GM18858 (cell line): ENCODE results near the gene MORN4.
"Not testable (repeated sequence)": the region's sequence is repeated elsewhere in the genome, so short reads cannot be mapped to it uniquely, and the experiment has no call there.

Experiments used
- ATAC-seq: cut with Tn5 transposase; IDR thresholded peaks from one replicate; pipeline ENCODE4 v1.9.1; 2021; ENCODE audit not compliant: unreplicated experiment

Gene MORN4

DNA sequence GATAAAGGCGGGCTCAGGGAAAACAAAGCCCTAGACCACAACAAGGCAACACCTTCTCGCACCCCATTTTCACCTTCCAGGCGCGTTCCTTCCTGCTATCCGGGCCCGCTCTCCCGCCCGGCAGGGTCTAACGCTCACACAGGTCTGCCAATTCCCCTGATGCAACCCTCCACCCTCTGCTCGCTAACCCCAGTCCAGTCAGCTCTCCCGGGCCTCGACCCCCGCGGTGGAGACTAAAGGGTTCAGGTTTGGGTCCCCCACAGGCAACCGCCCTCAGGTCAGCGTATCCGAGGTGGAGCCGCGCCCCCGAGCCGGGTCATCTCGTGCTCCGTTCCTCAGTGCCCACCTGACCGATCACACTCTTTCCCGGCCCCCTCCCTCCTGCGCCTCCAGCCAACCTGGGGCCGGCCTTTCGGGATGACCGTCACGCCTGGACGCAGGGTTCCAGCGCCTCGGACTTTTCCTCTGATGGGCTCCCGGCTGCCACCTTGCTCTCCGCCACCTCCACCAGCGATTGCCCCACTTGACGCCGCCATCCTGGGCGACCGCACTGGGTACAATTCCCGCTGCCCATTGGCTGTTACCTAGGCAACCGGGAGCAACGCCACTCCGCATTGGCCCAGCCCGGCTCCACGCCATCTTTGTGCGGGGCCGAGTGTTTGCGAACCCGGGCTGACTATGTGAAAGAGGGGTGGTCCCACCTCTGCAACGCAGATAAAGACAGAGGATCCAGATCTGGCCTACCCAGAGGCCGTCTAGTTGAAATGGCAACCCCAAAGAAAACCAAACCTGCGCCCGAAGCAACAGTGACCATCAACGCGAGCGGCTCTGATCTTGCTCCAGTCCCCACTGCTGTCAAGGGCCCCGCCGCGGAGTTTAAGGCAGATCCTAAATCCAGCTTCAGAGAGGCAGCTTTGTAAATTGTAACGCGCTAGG lies at the start of gene MORN4:
MORN4 (minus strand) TSS at position 552 of the 936 bp plus-strand sequence. CDS start 13,847 bp downstream, outside the sequence.
- ATAC-seq, result peak; percentile 94

DNA sequence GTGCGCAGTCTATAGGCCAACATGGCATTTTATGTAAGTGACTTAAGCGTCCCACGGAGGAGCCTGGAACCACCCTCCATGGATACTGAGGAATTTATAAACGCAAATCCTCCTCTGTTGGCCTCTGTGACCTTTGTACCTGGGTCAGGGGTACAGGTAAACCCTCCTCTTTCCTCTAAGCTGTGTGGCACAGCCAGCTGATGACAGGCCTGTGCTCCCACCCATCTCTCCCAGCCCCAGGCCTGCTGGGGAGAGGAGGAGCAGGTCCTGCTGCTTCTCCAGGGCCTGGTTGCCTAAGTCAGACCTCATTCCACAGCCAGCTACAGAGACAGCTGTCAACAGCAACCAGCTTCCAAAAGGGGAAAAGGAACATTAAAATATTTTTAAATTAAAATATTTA lies 48.7 kb upstream of the MORN4 start:
- ATAC-seq, result no peak

DNA sequence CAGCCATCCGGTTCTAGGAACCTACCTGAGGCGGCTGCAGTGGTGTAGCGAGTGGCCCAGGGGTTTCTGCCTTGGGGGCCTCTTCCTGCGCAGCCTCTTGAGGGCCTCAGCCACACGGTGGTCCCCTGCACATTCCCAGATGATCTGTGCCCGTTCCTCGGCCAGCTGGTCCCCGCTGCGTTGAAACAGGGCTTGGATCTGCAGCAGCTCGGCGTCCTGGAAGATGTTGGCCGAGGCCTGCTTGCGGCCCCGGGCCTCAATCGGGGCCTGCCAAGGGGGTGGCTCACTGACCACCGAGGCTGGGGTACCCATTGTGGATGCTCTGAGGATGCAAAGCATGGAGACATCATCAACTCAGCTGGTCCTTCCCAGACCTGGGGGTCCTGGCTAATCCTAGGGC lies 46.3 kb upstream of the MORN4 start:
- no peak for ATAC-seq

DNA sequence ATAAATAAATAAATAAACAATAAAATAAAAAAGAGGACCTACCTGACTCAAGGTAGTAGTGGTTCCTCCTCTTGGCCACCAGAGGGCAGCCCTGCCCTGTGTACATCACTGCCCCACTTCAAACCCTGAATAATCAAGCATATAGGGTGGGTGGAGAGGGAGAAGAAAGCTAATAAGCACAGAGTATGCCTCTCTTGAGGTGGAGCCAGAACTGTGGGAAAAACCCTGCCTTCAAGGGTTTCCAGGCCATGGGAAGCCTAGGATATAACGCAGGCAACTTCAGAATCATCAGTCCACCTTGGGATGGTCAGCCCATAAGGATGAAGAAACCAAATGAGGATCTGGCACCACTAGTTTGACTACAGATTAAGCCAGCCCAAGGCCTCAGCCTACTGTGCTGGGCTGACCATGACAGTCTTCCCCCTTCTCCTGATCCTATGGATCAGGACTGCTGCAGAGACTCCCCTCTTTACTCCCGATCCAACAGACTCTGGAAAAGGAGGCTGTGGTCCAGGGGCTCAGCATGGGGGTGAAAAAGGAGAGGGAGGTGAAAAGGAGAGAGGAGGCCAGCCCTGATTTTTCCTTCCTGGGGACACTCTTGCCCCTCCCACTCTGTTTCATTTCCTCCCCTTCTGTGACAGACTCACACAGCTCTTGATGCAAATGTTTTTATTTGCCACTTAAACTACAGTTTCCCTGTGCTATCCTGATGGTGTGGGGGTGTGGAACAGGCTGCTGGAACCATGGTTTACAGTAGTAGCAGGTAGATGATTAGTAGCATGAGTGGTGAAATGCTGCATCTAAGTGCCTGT lies 43.7 kb upstream of the MORN4 start:
- ATAC-seq, result no peak

DNA sequence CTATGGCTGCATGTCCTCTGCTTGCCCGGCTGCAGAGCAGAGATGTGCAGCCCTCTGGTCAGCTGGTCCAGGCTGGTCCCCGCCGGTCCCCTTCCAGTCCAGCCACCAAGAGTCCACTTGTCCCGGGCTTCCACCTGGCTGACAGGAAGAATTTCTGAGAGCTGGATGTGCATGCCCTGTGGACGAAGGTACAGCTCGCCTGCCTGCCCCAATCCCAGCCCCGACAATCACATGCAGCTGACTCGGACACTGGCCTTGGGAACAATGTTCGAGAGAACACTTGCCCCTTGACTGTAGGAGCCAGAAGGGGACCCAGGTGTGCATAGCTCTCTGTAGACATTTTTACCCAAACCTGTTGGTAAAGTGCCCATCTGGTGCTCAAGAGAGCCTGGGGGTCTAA lies 41.9 kb upstream of the MORN4 start:
- no peak for ATAC-seq

DNA sequence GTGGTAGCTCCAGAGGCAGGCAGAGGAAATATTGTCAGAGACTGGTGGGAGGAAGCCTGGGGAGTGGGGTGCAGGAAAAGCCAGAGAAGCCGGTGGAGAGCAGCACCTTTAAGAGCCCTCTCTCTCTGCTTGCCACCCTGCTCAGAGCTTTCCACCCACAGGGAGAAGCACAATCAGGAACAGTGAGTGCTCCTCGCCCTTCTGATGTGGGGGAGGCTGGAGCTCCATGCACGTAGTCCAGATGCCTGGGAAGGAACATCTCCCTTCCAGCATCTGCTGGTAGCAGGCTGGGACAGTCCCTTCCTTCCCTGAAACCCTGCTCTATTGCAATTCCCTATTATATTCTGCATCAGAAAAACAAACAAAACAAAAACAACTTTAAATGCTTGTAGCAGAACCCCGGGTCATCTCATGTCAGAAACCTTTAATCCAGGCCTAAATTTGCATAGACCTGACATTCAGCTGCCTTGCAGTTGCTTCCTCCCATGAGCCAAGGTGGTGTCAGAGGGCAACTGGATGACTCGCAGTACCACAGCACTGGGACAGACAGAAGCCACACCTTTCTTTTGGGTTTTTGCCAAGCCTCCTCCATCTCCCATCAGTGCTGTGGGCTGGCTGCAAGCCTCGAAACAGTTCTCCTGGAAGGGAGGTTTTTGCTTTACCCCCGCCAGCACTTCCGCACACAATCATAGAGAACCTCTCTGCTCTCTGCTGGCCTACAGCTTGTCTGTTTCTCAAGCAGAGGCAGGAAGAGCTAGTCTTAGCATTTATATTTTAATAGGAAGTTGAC lies 40.6 kb upstream of the MORN4 start:
- ATAC-seq, result no peak

DNA sequence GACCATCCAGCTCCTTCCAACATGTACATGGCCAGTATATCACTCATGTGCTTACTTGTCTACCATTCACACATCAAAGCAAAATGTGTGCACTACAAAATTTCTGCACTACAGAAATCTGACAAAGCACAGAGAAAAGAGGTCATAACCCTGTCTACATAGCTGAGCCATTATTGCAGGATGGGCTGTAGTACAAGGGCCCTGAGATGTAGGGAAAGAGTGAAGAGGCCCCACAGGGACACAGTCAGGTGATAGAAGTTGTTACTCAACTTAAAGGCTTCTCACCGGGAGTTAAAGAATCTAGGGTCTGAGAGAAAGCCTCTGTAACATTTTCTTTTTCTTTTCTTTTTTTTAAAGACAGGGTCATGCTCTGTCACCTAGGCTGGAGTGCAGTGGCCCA lies 36.3 kb upstream of the MORN4 start:
- ATAC-seq, result no peak

DNA sequence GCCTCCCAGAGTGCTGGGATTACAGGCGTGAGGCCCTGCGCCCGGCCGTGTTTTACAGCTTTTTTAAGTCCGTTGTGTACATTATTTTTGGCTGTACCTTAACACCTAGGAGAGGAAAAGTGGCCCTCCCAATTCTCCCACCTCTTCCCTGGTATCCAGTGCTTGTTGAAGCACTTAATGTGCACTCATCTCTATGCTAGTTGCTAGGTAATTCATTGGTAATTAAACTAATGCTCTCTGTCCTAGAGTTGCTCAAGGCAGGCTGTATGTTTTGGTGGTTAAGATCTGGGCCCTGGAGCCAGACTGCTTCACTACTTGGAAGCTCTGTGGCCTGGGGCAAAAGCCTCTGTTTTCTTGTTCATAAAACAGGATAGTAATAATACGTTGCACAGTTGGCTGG lies 34.2 kb upstream of the MORN4 start:
- ATAC-seq, result no peak

DNA sequence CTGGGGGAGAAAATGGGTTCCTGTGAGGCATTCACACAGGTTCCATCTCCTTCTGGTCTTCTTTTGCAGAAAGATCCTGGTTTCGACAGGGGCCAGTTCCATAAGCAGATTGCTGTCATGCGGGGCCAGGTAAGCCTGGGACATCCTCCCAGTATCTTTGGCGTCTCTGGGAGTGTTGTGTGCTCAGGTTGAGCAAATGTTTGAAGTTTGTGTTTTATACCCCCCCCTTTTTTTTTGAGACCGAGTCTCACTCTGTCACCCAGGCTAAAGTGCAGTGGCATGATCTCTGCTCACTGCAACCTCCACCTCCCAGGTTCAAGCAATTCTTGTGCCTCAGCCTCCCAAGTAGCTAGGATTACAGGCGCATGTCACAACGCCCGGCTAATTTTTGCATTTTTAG lies 33.7 kb upstream of the MORN4 start:
- ATAC-seq, result no peak

DNA sequence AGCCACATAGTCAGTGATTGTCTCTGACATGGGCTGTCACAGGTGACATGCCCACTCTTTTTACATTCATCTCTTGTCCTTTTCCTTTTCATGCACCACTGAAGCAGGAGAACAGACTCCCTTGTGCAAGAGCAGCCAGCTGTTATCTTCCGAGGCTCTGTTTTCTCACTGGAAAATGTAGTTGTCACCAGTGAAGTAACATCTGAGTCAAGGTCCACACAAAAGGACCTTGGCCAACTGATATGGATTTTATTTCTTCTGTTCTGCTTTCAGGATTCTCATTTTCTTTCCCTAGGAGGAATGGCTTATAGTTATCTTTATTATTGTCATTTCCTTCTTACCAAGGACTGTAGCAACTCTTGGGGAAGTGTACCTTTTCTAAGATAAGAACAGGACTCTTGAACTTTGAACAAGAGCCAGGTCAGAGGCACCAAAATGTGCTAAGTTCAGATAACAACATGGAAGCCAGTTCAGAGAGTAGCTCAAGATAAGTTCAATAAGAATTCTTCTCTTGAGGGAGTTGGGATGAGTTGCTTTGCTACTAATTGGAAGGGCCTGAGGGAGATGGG lies 31.1 kb upstream of the MORN4 start:
- ATAC-seq, result no peak

DNA sequence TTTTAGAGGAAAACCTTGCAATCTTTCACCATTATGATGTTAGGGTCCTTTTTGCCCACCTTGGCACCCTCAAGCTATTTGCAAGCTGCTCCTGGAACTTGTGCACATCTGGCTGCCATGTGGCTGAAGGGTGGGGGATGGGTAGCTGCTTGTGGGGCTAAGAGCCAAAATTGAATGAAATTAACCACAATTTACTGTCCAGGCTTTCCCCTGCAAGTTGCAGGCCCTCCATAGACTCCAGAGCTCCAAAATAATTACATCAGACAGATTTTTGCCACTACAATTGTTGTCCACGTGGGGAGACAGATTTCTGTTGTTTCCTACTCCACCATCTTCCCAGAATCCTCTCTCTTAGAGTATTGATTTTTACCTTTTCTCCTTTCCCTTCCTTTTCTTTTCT lies 26.3 kb upstream of the MORN4 start:
- no peak for ATAC-seq

DNA sequence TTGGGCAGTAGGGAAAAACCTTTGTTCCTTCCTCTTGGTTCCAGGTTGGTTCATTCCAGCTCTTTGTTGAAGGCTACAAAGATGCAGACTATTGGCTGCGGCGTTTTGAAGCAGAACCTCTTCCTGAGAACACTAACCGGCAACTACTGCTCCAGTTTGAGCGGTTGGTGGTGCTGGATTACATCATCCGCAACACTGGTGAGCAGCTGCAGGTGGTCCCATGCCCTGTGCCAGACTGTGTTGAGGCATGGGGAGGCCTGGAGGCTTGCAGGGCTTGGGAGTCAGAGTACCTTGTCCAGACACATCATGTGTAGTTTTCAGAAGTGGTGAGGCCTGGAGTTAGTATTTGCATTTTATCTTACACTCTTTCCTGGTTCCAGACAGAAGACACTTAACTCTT lies 23.5 kb upstream of the MORN4 start:
- no peak for ATAC-seq

DNA sequence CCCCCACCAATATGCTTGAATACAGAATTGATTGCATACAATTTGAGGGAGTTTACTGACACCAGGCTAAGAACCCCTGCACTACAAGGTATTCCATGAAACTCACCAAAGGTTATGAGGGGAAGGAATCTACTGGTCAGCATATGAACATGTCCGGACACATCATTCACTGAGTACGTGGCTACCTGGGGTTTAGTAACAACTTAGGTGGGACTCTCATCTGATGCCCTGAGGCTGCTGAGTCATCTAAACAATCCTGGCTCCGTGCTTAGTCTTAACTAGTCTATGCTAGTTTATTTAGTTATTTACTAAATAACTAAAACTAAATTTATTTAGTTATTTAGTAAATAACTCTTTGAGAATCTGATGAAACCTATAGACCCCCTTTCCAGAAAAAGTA lies 18.5 kb upstream of the MORN4 start:
- ATAC-seq, result no peak

DNA sequence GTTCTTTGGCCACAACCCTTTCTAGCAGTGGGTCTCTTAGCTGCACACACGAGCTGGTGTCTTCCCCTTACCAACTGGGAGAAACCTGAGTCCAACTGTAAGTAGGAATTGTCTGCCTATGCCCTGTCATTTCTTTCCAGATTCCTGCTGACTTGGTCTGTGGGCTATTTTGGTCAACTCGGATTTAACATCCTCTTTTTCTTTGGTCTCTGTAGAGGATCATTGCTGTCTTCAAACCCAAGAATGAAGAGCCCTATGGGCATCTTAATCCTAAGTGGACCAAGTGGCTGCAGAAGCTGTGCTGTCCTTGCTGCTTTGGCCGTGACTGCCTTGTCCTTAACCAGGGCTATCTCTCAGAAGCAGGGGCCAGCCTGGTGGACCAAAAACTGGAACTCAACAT lies 17.4 kb upstream of the MORN4 start:
- no peak for ATAC-seq

DNA sequence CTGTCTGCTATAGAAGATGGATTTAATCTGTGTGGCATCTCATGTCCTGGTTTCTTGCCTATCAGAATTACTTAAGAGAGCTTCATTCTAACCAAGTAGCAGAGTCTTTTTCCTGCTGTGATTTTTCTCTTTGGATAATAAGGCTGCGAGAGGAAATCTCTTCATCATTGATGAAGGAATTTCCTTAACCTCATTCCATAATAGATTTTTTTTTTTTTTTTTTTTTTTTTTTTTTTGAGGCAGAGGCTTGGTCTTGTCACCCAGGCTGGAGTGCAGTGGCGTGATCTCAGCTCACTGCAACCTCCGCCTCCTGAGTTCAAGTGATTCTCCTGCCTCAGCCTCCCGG lies 16.1 kb upstream of the MORN4 start:
- not testable (repeated sequence) for ATAC-seq

DNA sequence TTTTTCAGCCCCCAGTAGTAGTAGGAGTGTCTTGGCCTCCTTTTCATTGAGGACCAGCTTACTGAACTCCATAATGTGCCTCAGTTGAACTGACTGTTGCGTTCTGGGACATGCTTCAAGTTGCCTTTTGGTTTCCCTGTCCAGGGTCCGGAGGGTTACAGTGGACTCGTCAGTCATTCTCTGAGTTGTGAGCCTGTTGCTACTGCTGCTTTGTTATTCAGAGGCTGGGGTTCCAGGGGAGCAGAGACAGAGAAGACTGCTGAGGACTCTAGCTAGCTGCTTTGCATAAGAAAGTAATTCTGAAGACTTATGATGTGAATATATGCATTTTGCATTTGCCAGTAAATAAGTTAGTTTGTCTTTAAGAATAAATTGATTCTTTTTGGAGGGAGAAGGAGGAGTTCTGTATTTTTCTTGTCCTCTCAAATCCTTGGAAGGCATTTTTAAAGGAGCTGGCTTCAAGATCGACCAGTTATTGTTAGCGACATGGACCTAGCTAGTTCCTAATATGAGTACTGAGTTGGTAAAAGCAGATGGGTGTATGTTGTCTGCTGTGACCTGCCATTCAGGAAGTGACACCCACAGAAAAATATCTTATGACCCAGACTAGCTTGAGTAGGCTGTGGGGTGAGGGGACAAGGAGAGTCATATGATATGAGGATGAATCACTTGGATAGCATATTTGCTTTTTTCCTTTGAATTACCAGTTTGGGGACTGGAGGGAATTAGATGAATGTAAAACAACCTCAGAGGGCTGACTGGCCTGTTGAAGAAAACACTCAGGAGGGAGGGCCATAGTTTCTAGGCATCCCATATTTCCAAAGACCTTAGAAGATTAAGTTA lies 15.5 kb upstream of the MORN4 start:
- peak; percentile 95 for ATAC-seq

DNA sequence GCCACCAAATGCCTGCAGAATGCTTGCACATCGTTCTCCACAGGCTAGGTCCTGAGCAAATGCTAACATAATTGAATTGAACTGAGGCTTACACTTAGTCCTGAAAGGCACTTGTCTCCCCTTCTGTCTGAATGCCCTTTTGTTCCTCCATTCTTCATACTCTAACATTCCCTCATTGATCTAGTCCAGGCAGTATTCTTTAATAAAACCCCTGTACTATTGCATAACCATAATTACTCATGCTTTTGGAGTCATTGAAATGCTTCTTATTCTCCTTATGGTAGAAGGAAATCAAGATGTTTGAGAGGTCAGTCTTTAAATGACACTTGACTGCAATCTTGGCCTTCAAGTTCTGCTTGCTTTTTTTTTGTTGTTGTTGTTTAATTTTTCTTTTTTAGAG lies 14.3 kb upstream of the MORN4 start:
- no peak for ATAC-seq

DNA sequence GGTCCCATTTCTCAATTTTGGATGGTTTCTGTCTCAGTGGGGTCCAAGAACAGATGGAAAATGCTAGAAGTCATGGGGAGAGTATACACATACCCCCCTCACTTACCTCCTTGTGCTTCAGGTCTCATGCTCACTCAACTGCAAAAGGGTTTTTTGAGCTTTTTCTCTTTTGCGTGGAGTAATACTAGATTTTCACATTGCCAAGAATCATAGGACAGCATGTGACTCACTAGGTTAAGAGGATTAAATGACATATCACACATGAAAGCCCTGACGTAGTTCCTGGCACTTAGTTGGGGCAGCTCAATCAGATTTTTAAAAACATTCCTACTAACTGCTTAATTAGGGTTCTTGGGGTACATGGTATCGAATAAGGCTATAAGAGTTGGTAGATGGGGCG lies 11.6 kb upstream of the MORN4 start:
- ATAC-seq, result no peak

DNA sequence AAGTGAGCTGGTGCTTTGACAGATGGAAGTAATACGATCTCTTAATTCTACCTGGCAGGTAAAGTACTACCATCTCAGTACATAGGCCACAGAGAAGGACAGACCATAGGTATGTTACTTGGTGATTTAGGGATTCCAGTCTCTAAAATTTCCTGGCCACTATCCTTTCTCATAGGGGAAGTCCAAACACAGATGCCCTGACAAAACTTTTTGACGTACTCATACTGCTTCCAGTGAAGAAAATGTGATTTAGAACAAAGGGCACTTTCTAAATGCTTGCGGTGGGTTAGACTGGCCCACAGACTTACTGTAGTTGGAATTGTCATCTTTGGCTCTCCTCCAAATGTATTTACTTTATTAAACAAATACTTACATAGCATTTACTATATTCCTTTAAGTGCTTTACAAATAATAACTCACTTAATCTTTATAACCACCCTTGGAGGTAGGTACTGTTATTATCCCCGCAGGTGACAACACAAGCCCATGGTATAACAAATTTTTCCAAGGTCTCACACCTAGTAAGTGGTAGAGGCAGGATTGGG lies 10.2 kb upstream of the MORN4 start:
- no peak for ATAC-seq
